ENCODE data around the gene PIAS1. TPM values are rescaled to one million over a fixed set of nuclear protein-coding genes. Genes with fewer than 3 reads are reported as not detected.

Gene PIAS1
- total and polyA plus RNA-seq, 9 of the 15 experiments (the other 6 are each of a cell fraction or from before 2014, with no cell fraction given), result 18.0 to 59.1 (median 28.5) TPM

GRCh38 chr15:68213991-68214837 lies 160.1 kb downstream of the PIAS1 start:
- TF ChIP-seq TARDBP (IDR thresholded peaks at IDR 0.05), result no peak
- no peak for TF ChIP-seq ZNF124 (CRISPR knock-in tag; IDR thresholded peaks at IDR 0.05)
- TF ChIP-seq BRD9 (IDR thresholded peaks at IDR 0.05; ENCODE audit: low read depth, partially characterized antibody), result no peak
- no peak for TF ChIP-seq BCOR (IDR thresholded peaks at IDR 0.05)
- no peak for TF ChIP-seq KLF16 (IDR thresholded peaks at IDR 0.05)
- TF ChIP-seq SMARCA4 (IDR thresholded peaks at IDR 0.05), result no peak
- TF ChIP-seq PKNOX1 (IDR thresholded peaks at IDR 0.05), result no peak
- no peak for TF ChIP-seq CBX1 (IDR thresholded peaks at IDR 0.05; ENCODE audit: low read depth)
- TF ChIP-seq TRIM28 (IDR thresholded peaks at IDR 0.05), result no peak
- TF ChIP-seq KDM2B (CRISPR knock-in tag; IDR thresholded peaks at IDR 0.05), result no peak
- TF ChIP-seq ZFP91 (CRISPR knock-in tag; IDR thresholded peaks at IDR 0.05), result no peak
- TF ChIP-seq ZNF444 (CRISPR knock-in tag; IDR thresholded peaks at IDR 0.05), result no peak
- TF ChIP-seq CHCHD3 (CRISPR knock-in tag; IDR thresholded peaks at IDR 0.05), result no peak
- POLR2A ChIA-PET, result interaction anchor here (0.6 kb wide), 1 partner anchor 313 kb away, joined by 4 read pairs; no protein-coding TSS in a partner anchor
- Histone ChIP-seq H3K27ac (ENCODE audit: extremely low read depth, low read depth, low read length) (no peak overlapping the region), H3K9ac (ENCODE audit: insufficient read depth in 1 of 2, low read depth in 2 of 2, low read length in 2 of 2) (no peak overlapping the region), H3K36me3 (ENCODE audit: control insufficient read depth, insufficient read depth, low read length) (peaks cover 88% of the 10 kb centered on the region), H3K79me2 (ENCODE audit: control insufficient read depth, insufficient read depth, low read length) (peaks cover 56% of the 10 kb centered on the region), H3K9me3 (replicated peaks; ENCODE audit: control insufficient read depth, insufficient read depth, low read depth, low read length) (no peaks in the 10 kb centered on the region), H2AFZ (ENCODE audit: low read depth, low read length) (no peak overlapping the region), H4K20me1 (replicated peaks; ENCODE audit: control insufficient read depth, insufficient read depth, low read length) (peaks cover 19% of the 10 kb centered on the region), H3K4me1 (replicated peaks in 1 of 2; ENCODE audit: control insufficient read depth in 2 of 2, insufficient read depth in 2 of 2, low read length in 2 of 2) (peaks cover 0 to 21% of the 10 kb centered on the region in 2 experiments; a peak in 3 of 5 replicates), H3K4me3 (no peak overlapping the region), H3K27me3 (ENCODE audit: control insufficient read depth in 2 of 2, insufficient read depth in 2 of 2, low read length in 2 of 2) (no peaks in the 10 kb centered on the region), H3K4me2 (ENCODE audit: insufficient read depth, low read length) (no peak overlapping the region), H3K9me1 (ENCODE audit: control insufficient read depth, insufficient read depth, low read length) (peaks cover 8% of the 10 kb centered on the region)
- WGBS (ENCODE audit: insufficient coverage, low coverage, missing lambda C conversion rate), result 95% methylated on average over 11 of the region's 17 CpGs
- intact Hi-C loops (cut with micrococcal nuclease), result loop anchor here (5.0 kb wide), 1 partner anchor 352 kb away; no protein-coding TSS in a partner anchor
- no TSS peak for BruUV-seq (replicated peaks)
- FAIRE-seq, result no peak
- no peak for DNase-seq (ENCODE audit: extremely low read depth in 1 of 4, low spot score in 3 of 4)
- in situ Hi-C loops (cut with MboI), result no loop called here
- CTCF ChIA-PET (ENCODE audit: low intra/inter-chr PET ratio), result no interaction called here
- no peak for ATAC-seq

All from K562 (cell line).